ENCODE data around the gene EMC9.

GRCh38 chr14:24185741-24186140 lies 44.4 kb upstream of the EMC9 start:
- no peak for TF ChIP-seq POLR2A (IDR thresholded peaks at IDR 0.05)
- no peak for TF ChIP-seq CTCF (IDR thresholded peaks at IDR 0.05)
- TF ChIP-seq POLR2AphosphoS5 (IDR thresholded peaks at IDR 0.05), result no peak
